H9 (cell line): ENCODE data around the gene GGACT. TPM values are rescaled to one million over a fixed set of nuclear protein-coding genes. Genes with fewer than 3 reads are reported as not detected.

ENCODE experiments used
- DNase-seq: peaks from one replicate; pipeline ENCODE4 v3.0.0-alpha.2; 2017
- H2AFZ ChIP-seq: one replicate; pipeline ENCODE4 v1.6.1; 2013; ENCODE audit warnings: mild to moderate bottlenecking, low read length, control low read depth, moderate library complexity
- H2AK5ac ChIP-seq: 2 replicates; pipeline ENCODE4 v1.6.1; 2013; ENCODE audit warnings: low read length, control low read depth, mixed read lengths; ENCODE audit not compliant: insufficient read length
- H2BK120ac ChIP-seq: one replicate; pipeline ENCODE4 v1.6.1; 2013; ENCODE audit warnings: low read depth, mild to moderate bottlenecking, low read length, control low read depth, inconsistent platforms; ENCODE audit not compliant: poor library complexity, severe bottlenecking
- H2BK12ac ChIP-seq: 2 replicates; pipeline ENCODE4 v1.6.1; 2013; ENCODE audit warnings: low read length, control low read depth, mixed read lengths, low read depth; ENCODE audit not compliant: insufficient read length
- H2BK15ac ChIP-seq: 2 replicates; pipeline ENCODE4 v1.6.1; 2013; ENCODE audit warnings: low read depth, low read length, control low read depth
- H2BK20ac ChIP-seq: one replicate; pipeline ENCODE4 v1.6.1; 2013; ENCODE audit warnings: low read depth, mild to moderate bottlenecking, low read length, control low read depth, inconsistent platforms; ENCODE audit not compliant: poor library complexity, severe bottlenecking
- H2BK5ac ChIP-seq: 2 replicates; pipeline ENCODE4 v1.6.1; 2013; ENCODE audit warnings: low read length, control low read depth, mixed read lengths; ENCODE audit not compliant: insufficient read length
- H3K14ac ChIP-seq: 2 replicates; pipeline ENCODE4 v1.6.1; 2013; ENCODE audit warnings: low read length, control low read depth; ENCODE audit not compliant: insufficient read depth
- H3K18ac ChIP-seq: 2 replicates; pipeline ENCODE4 v1.6.1; 2013; ENCODE audit warnings: low read depth, mild to moderate bottlenecking, mixed read lengths, low read length, control low read depth; ENCODE audit not compliant: insufficient read length
- H3K23ac ChIP-seq: 2 replicates; pipeline ENCODE4 v1.6.1; 2013; ENCODE audit warnings: low read length, control low read depth, mixed read lengths, low read depth; ENCODE audit not compliant: insufficient read length
- H3K23me2 ChIP-seq: 2 replicates; pipeline ENCODE4 v1.6.1; 2013; ENCODE audit warnings: low read depth, mild to moderate bottlenecking, mixed read lengths, low read length, control low read depth; ENCODE audit not compliant: insufficient read length, poor library complexity, severe bottlenecking
- H3K27ac ChIP-seq: 2 replicates; pipeline ENCODE4 v1.5.1; 2013; ENCODE audit warnings: low read length, control low read depth, mixed read lengths, low read depth; ENCODE audit not compliant: insufficient read length
- H3K27me3 ChIP-seq: 2 replicates; pipeline ENCODE4 v1.6.1; 2013; ENCODE audit warnings: low read length, control low read depth, inconsistent platforms; ENCODE audit not compliant: insufficient read depth
- H3K4ac ChIP-seq: 2 replicates; pipeline ENCODE4 v1.6.1; 2013; ENCODE audit warnings: low read depth, mild to moderate bottlenecking, control low read depth, inconsistent platforms, low read length, moderate library complexity
- H3K4me1 ChIP-seq: 2 replicates; pipeline ENCODE4 v1.6.1; 2013; ENCODE audit warnings: low read length, control low read depth, inconsistent platforms; ENCODE audit not compliant: insufficient read depth
- H3K4me2 ChIP-seq: 2 replicates; pipeline ENCODE4 v1.6.1; 2013; ENCODE audit warnings: low read length, control low read depth, mixed read lengths; ENCODE audit not compliant: insufficient read length, insufficient read depth
- H3K56ac ChIP-seq: 2 replicates; pipeline ENCODE4 v1.6.1; 2013; ENCODE audit warnings: low read depth, mild to moderate bottlenecking, mixed read lengths, low read length, control low read depth; ENCODE audit not compliant: insufficient read length
- H3K79me1 ChIP-seq: 2 replicates; pipeline ENCODE4 v1.6.1; 2013; ENCODE audit warnings: low read depth, mild to moderate bottlenecking, moderate library complexity, low read length, control low read depth, inconsistent platforms; ENCODE audit not compliant: insufficient read depth, poor library complexity, severe bottlenecking
- H3K79me2 ChIP-seq: 2 replicates; pipeline ENCODE4 v1.6.1; 2013; ENCODE audit warnings: low read length, control low read depth, inconsistent platforms; ENCODE audit not compliant: insufficient read depth
- H3K9ac ChIP-seq: 2 replicates; pipeline ENCODE4 v1.6.1; 2013; ENCODE audit warnings: low read length, control low read depth, mixed read lengths; ENCODE audit not compliant: insufficient read length; ENCODE audit errors: extremely low read depth
- H3K9me3 ChIP-seq: one replicate; pipeline ENCODE4 v1.6.1; 2013; ENCODE audit warnings: low read depth, low read length, inconsistent platforms; ENCODE audit not compliant: control insufficient read depth
- H3T11ph ChIP-seq: one replicate; pipeline ENCODE4 v1.6.1; 2013; ENCODE audit warnings: mild to moderate bottlenecking, low read length, control low read depth, inconsistent platforms
- H4K20me1 ChIP-seq: one replicate; pipeline ENCODE4 v1.6.1; 2013; ENCODE audit not compliant: control insufficient read depth, insufficient read length, insufficient read depth
- H4K5ac ChIP-seq: 2 replicates; pipeline ENCODE4 v1.6.1; 2013; ENCODE audit warnings: low read depth, mild to moderate bottlenecking, mixed read lengths, low read length, control low read depth; ENCODE audit not compliant: insufficient read length
- H4K8ac ChIP-seq: replicated peaks from 2 replicates; pipeline ENCODE4 v1.6.1; 2013; ENCODE audit warnings: low read length, control low read depth, mixed read lengths, low read depth; ENCODE audit not compliant: insufficient read length
- H4K91ac ChIP-seq: 2 replicates; pipeline ENCODE4 v1.6.1; 2013; ENCODE audit warnings: low read depth, mild to moderate bottlenecking, moderate library complexity, mixed read lengths, low read length, control low read depth; ENCODE audit not compliant: insufficient read length
- H3K27ac Mint-ChIP-seq, 3 experiments: 2 replicates in 2 of 3; 3 replicates in 1 of 3; pipeline ENCODE4 v1.8.0; 2020 to 2021; ENCODE audit warnings: mixed read lengths in 3 of 3, mild to moderate bottlenecking in 1 of 3, moderate library complexity in 1 of 3
- H3K27me3 Mint-ChIP-seq: 2 replicates; pipeline ENCODE4 v1.8.0; 2021; ENCODE audit warnings: low read depth, mild to moderate bottlenecking, moderate library complexity, mixed read lengths
- H3K36me3 Mint-ChIP-seq, 3 experiments: 2 replicates in 2 of 3; 3 replicates in 1 of 3; pipeline ENCODE4 v1.8.0; 2020 to 2021; ENCODE audit warnings: low read depth in 3 of 3, mixed read lengths in 3 of 3; ENCODE audit not compliant: insufficient read depth in 1 of 3
- H3K4me1 Mint-ChIP-seq, 2 experiments: 2 replicates each; pipeline ENCODE4 v1.8.0; 2020; ENCODE audit warnings: mixed read lengths in 2 of 2
- H3K4me3 Mint-ChIP-seq, 2 experiments: 2 replicates in 1 of 2; 3 replicates in 1 of 2; pipeline ENCODE4 v1.8.0; 2020 to 2021; ENCODE audit warnings: mild to moderate bottlenecking in 2 of 2, mixed read lengths in 2 of 2, moderate library complexity in 1 of 2
- H3K9me3 Mint-ChIP-seq, 2 experiments: 2 replicates in 1 of 2; 3 replicates in 1 of 2; pipeline ENCODE4 v1.8.0; 2020; ENCODE audit warnings: mild to moderate bottlenecking in 2 of 2, mixed read lengths in 2 of 2, moderate library complexity in 1 of 2
- CTCF ChIP-seq: fragments of 200-600 bp; sonication (generic); conservative IDR thresholded peaks from 3 replicates; pipeline ENCODE4 v1.8.0; 2021; ENCODE audit warnings: antibody characterized with exemption, mild to moderate bottlenecking
- WGBS: extraction: QIAGEN DNeasy Blood & Tissue Kit; methylation state at CpG from one replicate; pipeline ENCODE4 v1.1.7; 2013; ENCODE audit warnings: missing lambda C conversion rate, low lambda C conversion rate, mixed read lengths; ENCODE audit not compliant: insufficient read length; ENCODE audit errors: extremely low coverage; 5-methylcytosine and 5-hydroxymethylcytosine counted together
- total RNA-seq: library from RNA; stranded (reverse); gene quantifications from 2 replicates; pipeline ENCODE4 v1.2.1, GENCODE V29; 2021

GGACT gene
- total RNA-seq, 1 experiment from 2014 or later: 1.3 TPM

- no peak for DNase-seq
- Histone ChIP-seq H3K56ac (no peak overlapping the region), H3K4me2 (no peak overlapping the region), H4K20me1 (no peaks in the 10 kb centered on the region), H2BK15ac (no peak overlapping the region), H3K18ac (no peak overlapping the region), H2BK20ac (no peak overlapping the region), H2BK12ac (no peak overlapping the region), H3K27ac (no peak overlapping the region), H2AK5ac (no peak overlapping the region), H3K23ac (no peak overlapping the region), H3K79me1 (no peaks in the 10 kb centered on the region), H2BK120ac (no peak overlapping the region), H3K9me3 (no peaks in the 10 kb centered on the region), H4K91ac (no peak overlapping the region), H3K9ac (no peak overlapping the region), H2BK5ac (no peak overlapping the region), H3K14ac (no peak overlapping the region; the same call in 1 of the 2 replicates), H4K5ac (no peak overlapping the region), H4K8ac (no peak overlapping the region), H2AFZ (no peak overlapping the region), H3K79me2 (no peaks in the 10 kb centered on the region), H3K4ac (no peak overlapping the region), H3K4me1 (no peaks in the 10 kb centered on the region), H3K23me2 (no peaks in the 10 kb centered on the region), H3T11ph (no peak overlapping the region), H3K27me3 (no peaks in the 10 kb centered on the region)
- H3K36me3 Mint-ChIP-seq: no peaks in the 10 kb centered on the region
- no CpG with 5 or more reads among the region's 4 CpGs for WGBS
- H3K27ac Mint-ChIP-seq: no peak overlapping the region
- H3K4me1 Mint-ChIP-seq: peaks cover 8 to 26% of the 10 kb centered on the region in 2 experiments; a peak in 3 of 4 replicates
- no peaks in the 10 kb centered on the region; the same call in 1 of the 2 replicates for H3K27me3 Mint-ChIP-seq
- no peaks in the 10 kb centered on the region for H3K9me3 Mint-ChIP-seq
- no peak overlapping the region for H3K4me3 Mint-ChIP-seq
- TF ChIP-seq CTCF: no peak
Observed at GRCh38 chr13:100545684-100546061, 42.9 kb downstream of the GGACT start.
